NOMO-1 treated with DMSO at 0.1 percent for 48 hours (cell line): ENCODE data around the gene RPS21.
"Not testable (repeated sequence)": the region's sequence is repeated elsewhere in the genome, so short reads cannot be mapped to it uniquely, and the experiment has no call there.

ENCODE experiments used
- DNase-seq: peaks from one replicate; lab custom pipeline; 2025; ENCODE audit not compliant: unreplicated experiment; lab: John Stamatoyannopoulos, UW

RPS21 gene

GRCh38 chr20:62364911-62365736 lies 21.8 kb upstream of the RPS21 start:
- no peak for DNase-seq

- no peak for DNase-seq
Observed at GRCh38 chr20:62365814-62366369, 21.0 kb upstream of the RPS21 start.

- no peak for DNase-seq
Observed at GRCh38 chr20:62366370-62367135, 20.4 kb upstream of the RPS21 start.

- DNase-seq = no peak
Observed at GRCh38 chr20:62367136-62367632, 19.7 kb upstream of the RPS21 start, which contains the start of gene LAMA5. Gene LAMA5 (minus strand): TSS chr20:62367312. CDS start chr20:62367245, 67 bp downstream.

GRCh38 chr20:62367633-62368391 lies 19.1 kb upstream of the RPS21 start:
- no peak for DNase-seq

GRCh38 chr20:62368392-62368975 lies 18.4 kb upstream of the RPS21 start:
- no peak for DNase-seq

- no peak for DNase-seq
Observed at GRCh38 chr20:62368976-62369814, 17.7 kb upstream of the RPS21 start.

- no peak for DNase-seq
Observed at GRCh38 chr20:62369815-62370114, 17.1 kb upstream of the RPS21 start.

GRCh38 chr20:62370115-62370806 lies 16.6 kb upstream of the RPS21 start:
- DNase-seq = no peak

GRCh38 chr20:62370807-62371587 lies 15.9 kb upstream of the RPS21 start:
- DNase-seq = no peak

- DNase-seq = no peak
Observed at GRCh38 chr20:62371588-62372041, 15.3 kb upstream of the RPS21 start.

GRCh38 chr20:62372042-62372993 lies 14.6 kb upstream of the RPS21 start:
- DNase-seq = no peak

GRCh38 chr20:62373631-62374179 lies 13.2 kb upstream of the RPS21 start:
- not testable (repeated sequence) for DNase-seq

- no peak for DNase-seq
Observed at GRCh38 chr20:62374331-62375152, 12.4 kb upstream of the RPS21 start.

- DNase-seq = no peak
Observed at GRCh38 chr20:62376112-62377063, 10.5 kb upstream of the RPS21 start.
